Suprapubic skin (tissue), 3 donors: ENCODE data around the gene MRO.

ENCODE experiments used
- POLR2AphosphoS5 ChIP-seq, 3 donors: sonication (generic); formaldehyde crosslinking; IDR thresholded peaks; one replicate each; pipeline ENCODE4 v1.6.1; 2017; ENCODE audit warnings: antibody characterized with exemption in 3 of 3
- TF ChIP-seq, protein P1 (sequence below), 2 donors: fragments of 200-600 bp in 1 of 2; fragments of 450-650 bp in 1 of 2; sonication (generic) in 1 of 2; IDR thresholded peaks; one replicate each; pipeline ENCODE4 v1.5.1; 2016 to 2019; ENCODE audit warnings: antibody characterized with exemption in 2 of 2, mild to moderate bottlenecking in 1 of 2, moderate library complexity in 1 of 2

DNA sequence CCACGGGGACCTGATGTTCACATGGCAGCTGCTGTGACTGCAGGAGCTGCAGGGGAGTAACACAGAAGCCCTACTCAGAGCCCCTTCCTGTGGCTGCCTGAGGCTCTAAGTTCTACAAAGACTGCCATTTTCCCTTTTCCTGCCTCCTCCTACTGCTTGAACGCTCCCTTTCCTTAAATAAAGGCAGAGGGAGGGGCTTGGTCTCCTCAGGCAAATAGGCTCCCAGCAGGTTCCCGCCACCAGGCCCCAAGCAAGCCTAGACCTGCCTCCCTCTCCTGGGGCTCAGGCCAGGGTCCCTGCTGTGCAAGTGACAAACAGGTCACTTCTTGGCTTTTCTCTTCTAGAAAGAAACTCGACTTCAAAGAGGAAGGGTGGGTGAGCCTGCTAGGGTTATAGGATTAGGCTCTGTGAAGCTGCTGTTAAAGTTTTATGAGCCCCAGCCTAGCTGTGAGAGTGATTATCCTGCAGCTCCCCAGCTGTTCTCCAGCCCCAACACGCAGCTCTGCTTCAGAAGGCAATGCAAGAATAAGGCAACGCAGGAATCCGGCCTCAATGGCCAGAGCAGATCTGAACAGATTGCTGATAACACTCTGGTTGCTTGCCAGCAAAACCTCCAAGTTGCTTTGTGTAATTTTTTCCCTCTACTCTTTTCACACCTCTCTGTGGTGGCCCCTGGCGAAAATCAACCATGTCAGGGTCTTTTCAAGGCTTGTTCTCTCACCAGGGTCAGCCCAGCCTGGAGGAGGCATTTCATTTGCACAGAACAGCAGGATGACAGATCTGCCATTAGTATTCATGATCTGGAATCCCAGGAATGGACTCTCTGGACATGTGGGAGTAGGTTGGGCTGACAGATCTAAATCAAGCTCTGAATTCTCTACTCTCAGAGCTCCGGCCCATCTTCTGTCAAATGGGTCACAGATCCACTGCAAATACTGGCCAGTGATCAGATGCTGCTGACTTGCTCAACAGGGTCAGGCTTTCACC, 71.3 kb downstream of the MRO start:
- TF ChIP-seq, protein P1, sequence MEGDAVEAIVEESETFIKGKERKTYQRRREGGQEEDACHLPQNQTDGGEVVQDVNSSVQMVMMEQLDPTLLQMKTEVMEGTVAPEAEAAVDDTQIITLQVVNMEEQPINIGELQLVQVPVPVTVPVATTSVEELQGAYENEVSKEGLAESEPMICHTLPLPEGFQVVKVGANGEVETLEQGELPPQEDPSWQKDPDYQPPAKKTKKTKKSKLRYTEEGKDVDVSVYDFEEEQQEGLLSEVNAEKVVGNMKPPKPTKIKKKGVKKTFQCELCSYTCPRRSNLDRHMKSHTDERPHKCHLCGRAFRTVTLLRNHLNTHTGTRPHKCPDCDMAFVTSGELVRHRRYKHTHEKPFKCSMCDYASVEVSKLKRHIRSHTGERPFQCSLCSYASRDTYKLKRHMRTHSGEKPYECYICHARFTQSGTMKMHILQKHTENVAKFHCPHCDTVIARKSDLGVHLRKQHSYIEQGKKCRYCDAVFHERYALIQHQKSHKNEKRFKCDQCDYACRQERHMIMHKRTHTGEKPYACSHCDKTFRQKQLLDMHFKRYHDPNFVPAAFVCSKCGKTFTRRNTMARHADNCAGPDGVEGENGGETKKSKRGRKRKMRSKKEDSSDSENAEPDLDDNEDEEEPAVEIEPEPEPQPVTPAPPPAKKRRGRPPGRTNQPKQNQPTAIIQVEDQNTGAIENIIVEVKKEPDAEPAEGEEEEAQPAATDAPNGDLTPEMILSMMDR (IDR thresholded peaks at IDR 0.05), result no peak
- no peak for TF ChIP-seq POLR2AphosphoS5 (IDR thresholded peaks at IDR 0.05)
